CD4-positive, alpha-beta T cell treated with Interleukin-4 for 1 hour (primary cell): ENCODE results near the gene STX7.
A peak's percentile ranks its signal among the peaks of the same experiment; 100 is the strongest.

ENCODE experiments used
- DNase-seq, 2 donors: peaks; one replicate each; pipeline ENCODE4 v3.0.0-alpha.2; 2020 to 2022

Gene STX7

DNA sequence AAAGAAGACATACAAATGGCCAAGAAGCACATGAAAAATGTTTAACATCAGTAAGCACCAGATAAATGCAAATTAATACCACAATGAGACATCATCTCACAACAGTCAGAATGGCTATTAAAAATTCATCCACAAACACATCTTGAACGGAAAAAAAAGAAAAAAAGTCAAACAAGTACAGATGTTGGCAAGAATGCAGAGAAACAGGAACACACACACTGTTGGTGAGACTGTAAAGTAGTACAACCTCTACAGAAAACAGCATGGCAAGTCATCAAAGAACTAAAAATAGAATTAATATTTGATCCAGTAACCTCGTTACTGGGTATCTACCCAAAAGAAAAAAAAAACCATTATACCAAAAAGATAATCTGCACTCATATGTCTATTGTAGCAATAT is 6.5 kb downstream of the STX7 start:
- no peak for DNase-seq

DNA sequence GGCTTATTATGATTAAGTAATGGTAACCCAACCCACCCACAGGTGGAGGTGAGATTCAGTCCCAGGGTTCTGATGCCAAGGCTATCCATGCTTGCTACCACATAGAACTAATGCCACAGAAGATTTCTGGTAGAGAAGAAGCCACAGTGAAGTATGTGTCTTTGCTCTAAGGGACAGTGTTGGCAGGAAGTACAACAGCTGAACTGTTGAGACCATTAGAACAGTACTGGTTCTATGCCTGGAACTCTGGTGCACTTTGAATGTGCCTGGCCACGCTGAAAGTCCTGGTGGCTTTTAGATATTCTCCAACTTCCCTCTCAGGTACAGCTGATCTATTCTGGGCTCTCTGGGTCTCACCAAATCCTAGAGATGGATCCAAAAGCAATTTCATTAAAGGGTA is 7.8 kb downstream of the STX7 start:
- no peak for DNase-seq

DNA sequence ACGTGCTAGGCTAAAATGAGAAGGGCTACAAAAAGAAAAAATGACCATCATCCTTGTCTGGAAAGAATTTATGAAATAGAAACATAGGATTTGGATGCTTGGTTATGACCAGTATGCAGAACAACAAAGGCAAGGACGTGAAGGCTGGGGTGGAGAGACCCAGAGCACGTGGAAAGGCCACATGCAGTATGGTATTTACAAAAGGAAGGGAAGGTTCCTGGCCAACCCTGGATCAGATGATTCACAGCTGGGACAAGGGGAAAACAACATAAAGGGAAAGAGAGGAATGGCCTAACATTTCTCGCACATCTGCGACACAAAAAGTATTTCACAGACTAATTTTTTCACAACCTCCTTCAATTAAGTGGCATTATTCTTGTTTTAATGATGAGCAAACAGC is 8.2 kb downstream of the STX7 start:
- no peak for DNase-seq

DNA sequence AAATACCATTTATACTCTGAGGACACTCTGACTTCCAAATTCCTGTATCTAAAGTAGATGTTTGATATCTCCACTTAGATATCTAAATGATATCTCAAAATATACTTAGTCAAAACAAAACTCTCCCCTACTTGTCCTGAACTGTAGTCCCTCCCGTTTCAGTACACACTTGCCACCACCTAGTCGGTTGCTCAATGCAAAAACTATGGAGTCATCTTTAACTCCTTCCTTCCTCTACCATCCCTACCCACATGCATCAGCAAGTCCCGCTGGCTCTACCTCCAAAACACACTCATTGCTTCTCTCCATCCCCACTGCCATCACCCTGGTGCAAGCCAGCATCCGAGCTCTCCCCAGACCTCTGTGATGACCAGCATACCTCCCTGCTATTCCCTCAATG is 13.2 kb downstream of the STX7 start:
- no peak for DNase-seq

DNA sequence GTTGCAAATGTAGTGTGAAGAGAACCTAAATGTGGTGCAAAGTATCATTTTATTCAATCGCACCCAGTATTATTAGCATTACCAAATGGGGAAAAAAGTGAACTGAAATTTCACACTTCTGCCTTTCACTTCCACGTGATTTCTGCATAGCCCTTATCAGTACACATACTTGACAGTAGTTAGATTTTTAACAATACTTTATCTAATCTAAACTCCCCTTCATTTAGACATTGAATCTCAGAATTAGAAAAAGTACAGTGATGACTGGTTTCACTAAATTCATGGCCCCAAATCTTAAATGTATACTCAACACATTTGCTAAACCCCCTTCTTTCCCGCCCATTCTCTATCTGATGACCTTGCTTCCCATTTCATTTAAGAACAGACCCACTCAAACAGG is 14.3 kb downstream of the STX7 start:
- DNase-seq, result no peak

DNA sequence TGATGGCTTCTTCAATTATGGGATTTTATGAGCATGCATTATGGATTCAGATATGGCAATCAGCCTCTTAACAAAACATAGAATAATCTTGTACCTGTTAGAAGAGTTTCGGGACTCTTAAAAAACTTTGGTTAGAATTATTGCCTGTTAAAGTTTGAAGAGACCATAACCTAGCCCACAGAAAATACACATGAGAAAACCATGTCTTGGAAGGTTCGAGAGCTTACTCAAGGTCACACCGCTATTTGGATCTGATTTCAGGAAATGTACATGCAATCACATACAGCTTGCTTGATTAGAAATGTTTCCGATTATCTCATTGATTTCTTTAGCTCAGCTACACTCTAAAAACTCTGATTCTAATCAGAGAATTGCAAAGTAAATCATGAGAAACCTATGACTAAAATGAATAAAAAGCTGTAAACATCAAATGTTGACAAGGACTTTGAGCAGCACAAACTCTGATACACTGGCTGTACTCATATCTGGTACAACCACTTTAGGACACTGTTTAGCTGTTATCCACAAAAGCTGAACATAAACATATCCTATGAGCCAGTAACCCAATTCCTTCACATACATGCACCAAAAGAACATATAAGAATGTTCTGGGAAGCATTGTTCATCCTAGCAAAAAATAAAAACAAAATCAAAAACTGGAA is 16.3 kb downstream of the STX7 start:
- DNase-seq, result no peak

DNA sequence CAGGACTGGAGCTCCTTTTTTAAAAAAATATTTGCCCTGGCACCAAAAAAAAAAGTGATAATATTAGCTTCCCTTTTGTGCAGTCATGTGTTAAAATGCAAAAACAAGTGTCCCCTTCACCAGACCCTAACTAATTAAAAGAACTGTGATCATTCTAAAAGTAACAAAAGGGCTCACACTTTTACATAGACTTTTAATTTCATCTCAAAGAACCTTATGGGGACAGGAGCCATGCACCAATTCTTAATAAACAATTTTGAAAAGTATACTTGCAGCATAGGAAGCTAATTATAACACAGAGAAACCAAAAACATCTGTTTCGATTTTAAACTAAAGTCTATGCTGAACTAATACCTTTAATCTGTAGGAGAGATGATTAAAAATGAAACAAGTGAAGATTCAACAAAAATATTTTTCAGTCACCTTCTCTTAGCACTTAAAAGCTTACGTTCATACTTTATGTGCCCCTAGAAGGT is 17.3 kb downstream of the STX7 start:
- no peak for DNase-seq

DNA sequence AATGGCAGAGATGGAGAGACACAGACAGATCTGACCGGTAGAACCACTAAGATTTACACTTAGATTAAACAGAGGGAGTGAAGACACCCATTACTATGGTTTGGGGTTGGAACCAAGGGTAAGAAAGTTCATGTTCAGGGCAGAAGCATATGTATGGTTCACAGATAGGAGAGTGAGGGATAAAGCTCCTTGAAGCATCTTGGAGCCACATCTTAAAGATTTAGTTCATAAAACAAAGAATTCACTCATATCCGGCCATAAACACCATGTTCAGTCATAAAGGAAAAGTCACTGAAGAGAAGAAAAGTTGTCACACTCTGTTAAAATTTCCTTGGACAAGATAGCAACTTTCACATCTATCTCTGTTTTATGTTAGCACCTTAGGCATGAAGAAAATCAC is 18.0 kb downstream of the STX7 start:
- no peak for DNase-seq

DNA sequence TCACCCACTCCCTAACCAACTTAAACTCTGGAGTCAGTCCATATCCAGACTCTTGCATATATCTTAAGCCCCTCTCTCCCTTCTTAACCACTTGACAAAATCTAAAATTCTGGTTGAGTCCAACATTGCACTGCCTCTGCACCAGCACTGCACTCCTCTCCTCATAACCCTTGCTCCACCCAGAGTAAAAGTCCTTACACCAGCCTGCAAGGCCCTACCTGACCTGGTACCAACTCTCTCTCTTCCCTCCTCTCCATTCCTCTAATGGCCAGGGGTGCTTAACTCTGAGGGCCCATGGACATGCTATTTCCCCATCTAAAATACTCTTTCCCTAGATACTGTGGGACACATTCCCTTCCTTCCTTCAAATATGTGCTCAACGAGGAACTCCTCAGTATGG is 21.0 kb downstream of the STX7 start:
- no peak for DNase-seq

DNA sequence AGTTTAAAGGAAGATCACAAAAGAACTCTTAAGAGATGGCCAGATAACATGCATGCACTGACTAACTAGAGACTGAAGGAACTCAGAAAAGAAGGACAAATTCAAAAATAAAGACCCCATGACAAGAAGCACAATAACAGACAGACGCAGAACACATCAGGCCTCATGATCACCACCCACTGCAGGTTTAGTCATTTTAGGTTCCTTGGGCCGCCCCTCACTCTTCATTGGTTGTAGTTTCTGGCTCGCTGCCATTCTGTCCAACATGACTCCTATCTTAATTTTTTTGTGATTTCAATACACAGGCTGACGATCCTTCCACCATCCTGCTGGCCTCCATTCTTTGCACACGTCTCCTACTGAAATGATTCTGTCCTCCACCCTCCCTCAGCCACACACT is 21.6 kb downstream of the STX7 start:
- DNase-seq, result no peak

DNA sequence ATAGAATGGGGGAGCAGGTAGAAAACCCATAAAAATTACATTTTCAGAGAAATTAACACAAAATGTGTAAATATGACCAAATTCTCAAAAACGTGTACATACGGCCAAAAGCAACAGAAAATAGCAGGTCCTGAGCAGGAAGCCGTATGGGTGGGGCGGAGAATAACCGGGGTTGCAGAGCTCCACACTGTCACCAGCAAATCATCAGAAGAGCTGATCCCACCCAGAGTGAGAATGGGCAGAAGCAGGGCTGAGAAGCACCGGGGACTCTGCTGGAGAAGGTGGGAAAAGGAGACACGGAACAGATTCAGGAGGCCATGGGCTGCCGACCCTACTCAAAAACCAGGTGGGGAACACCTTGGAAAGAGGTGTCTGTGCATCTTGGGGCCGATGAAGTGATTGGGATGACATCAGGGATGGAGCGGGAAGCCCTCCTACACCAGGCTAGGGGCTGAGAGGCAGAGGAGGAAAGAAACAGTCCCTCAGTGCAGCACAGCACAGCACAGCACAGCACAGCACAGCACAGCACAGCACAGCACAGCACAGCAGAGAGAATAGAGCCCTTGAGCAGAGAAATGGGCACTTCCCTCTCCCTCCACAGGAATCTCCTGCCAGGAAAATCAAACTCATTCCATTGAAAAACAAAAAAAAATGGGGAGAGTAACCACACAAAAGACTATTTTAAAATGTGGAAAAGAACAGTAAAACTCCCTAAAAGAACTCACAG is 22.3 kb downstream of the STX7 start:
- no peak for DNase-seq

DNA sequence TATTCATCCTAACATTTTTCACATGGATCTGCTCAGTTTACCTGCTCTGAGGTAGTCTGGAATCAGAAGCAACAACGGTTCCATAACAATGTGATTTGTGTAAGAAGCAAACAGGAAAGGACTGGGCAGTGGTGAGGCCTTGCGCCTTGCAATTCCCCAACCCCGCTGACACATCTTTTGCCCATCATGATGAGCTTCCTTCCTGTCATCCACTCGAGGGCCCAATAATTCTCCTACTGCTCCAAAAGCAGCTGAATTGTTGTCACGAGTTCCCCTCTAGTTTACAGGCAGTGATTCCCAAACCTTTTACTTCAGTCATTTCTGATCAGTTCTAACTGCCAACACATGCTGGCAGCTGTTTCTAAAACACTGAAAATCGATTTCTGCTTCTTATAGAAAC is 22.9 kb downstream of the STX7 start:
- DNase-seq, result no peak

DNA sequence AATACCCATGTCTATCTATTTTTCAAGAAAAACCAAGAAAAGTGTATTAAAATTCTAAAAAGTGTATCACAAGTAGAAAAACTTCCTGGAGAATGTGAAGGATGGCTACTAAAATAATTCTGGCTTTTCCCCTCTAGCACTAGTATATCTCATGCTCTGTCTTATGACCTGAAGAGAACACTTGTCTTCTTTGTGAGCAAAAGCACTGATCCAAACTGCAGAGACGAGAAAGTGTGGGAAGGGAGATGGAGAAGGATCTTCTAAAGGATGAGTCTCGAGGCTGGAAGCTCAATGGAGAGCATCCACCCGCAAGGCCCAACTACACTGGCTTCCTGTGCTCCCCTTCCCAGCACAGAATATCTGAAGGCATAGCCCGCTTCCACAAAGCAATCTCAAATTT is 23.5 kb downstream of the STX7 start:
- DNase-seq, result no peak

DNA sequence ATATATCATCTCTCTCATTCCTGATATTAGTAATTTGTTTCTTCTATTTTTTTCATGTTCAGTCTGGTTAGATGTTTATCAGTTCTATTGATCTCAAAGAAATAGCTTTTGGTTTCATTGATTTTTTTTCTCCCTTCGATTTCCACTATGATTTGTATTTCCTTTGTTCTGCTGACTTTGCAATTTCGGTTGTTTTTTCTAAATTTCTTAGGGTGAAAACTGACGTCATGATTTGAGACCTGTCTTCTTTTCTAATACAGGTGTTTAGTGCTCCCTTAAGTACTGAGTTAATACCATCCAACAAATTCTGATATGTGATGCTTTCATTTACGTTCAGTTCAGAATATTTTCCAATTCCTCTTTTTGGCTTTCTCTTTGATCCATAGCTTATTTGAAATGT is 25.2 kb downstream of the STX7 start:
- DNase-seq, result peak in 1 of 2 donors; percentile 14

DNA sequence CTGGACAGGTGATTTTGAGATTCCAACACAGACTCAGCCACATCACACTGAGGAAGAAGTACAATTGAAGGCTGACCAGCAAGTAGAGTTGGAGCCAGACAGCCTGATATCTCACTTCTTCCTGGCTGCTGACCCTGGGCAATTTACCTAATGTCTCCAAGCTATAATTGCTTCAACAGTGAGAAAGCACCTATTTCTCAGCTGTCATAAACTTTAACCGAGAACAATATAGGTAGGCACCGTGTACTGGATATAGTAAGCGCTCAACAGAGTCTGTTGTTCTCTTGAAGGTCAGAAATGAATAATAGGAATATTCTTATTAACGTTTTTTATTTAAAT is 28.3 kb downstream of the STX7 start:
- DNase-seq, result no peak

DNA sequence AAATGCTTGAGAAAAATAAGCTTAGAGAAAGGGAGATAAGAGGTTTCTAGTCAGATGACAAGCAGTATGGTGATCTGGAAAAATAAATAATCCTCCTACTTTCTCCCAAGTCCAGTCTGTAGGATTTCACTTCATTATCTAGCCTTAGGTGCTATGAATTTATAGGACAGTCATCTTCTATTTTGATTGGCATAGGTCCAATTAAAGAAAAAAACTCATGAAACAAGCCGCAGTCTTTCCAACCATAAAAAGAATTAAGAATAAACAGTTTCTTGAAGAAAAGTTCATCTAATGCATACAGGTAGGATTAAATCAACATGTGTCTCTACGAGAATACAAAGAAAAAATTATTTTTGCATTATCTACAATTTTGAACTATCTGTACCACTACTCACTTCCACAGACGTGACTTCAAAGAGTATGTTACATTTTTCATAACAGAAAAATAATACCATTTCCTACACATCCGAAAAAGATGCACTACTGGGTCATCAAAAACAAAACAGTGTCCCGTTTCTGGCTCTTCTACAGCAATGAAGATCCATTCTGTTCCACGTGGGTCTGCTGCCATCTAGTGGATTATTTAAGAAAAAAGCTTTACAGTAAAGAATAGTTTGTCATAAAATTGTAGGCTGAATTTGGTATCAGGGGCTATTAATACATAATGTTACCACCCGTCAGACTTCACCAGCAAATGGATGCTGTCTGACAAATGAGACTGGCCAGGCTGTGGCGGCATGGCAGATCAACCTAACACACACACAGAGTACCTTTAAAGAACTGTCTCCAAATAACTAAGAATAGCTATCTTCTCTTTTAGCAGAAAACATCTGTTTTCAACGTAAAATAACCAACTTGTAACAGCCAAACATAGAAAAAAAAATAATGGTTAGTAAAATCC is 28.9 kb downstream of the STX7 start:
- peak; percentile 34 to 73 for DNase-seq

DNA sequence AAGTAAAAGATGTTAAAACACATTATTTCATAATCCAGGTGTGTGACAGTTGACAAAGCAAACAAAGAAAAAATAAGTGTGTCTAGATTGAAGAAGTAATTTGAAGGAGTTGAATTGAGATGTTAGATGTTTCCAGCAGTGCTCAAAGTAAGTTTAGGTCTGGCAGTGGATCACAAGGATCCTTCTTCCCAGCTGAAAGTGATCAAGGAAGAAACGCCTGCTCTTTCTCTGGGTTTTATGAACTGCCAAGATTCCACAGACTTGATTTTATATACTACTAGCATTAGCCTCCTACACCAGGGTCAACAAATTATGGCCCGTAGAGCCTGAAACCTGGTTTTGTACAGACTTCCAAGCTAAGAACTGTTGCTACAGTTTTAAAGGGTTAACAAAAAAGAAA is 30.3 kb downstream of the STX7 start:
- no peak for DNase-seq

DNA sequence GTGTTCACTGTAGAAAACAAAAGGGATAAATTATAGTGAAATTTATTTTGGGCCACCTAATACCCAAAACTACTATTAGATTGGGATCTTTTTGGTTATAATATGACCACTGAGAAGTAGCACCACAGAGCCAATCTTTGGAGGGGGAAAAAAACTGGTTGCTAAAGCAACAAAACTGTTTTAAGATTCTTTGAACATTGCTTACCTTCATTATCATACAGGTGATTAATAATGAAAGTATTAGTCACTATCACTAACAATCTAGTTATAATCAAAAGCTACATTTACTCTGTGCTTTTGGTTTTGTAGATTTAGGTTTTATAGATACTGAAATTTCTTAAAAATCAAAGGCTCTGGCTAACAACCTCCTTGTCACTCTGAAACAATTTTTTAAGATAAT is 31.7 kb downstream of the STX7 start:
- no peak for DNase-seq

DNA sequence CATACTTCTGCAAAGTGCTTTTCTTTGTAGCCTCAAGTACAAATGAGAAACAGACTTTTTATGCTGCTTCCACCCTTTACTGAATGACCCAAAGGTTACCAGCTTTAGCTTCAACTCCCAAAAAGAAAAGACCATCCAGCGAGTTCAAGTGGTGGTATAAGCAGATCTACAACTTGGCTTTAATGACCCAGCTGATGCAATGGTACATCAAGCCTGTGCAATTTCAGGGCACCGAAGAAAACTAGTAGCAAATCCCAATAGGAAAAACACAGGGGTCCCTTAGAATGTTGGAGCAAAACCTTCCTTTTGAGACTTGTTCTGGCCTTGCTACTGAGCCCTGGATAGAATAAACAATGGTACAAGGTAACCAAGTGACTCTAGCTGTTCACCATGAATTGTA is 33.8 kb downstream of the STX7 start:
- no peak for DNase-seq

DNA sequence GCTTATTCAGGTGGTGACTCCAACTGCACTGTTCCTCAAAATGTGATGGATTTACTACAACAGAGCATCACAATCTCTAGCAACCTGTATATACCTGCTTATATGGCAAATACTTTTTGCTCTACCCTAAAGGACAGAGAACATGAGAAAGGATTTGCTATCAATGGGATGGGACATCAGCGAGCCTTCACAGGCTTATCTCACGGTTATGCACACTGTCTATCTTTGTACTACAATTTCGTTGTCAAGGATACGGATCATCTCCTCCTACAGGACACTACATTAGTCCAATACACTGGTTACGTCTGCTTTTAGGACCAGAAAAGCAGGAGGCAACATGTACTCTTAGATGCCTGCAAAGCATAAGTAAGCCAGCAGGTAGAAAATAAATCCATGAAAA is 34.2 kb downstream of the STX7 start:
- DNase-seq, result no peak

DNA sequence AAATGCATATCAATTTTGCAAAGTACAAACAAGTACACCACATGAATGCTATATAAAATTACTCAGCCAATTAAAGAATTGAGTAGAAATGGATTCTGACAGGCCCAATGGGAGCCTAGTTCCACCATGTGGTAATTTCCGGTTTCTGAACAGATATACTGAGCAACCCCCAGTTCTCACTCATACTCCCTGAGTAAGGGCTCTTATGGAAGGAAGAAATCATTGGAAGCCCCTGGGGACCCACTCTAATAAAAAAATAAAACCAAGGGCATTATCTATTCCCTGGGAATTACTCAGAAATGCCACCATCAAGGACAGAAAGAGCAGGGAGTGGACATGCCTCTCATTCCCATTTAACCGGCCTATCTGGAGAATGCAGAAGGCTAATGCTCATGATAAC is 34.6 kb downstream of the STX7 start:
- DNase-seq, result no peak

DNA sequence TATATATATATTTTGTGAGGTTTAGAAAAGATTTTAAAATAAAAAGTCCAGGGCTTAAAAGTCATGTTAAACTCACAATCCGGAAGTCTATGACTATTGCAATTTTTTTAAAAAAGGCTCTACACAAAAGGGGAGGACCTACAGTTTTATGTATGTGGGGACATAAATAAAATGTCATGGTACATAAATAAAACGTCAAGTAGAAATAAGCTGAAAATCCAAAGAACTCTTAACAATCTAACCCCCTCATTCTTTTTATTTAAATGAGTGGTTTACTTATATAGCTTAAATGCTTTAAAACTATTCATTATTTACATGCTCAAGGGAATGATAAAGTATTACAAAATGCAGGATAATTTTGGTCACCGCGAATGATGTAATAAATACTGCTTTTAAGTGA is 36.2 kb downstream of the STX7 start:
- no peak for DNase-seq

DNA sequence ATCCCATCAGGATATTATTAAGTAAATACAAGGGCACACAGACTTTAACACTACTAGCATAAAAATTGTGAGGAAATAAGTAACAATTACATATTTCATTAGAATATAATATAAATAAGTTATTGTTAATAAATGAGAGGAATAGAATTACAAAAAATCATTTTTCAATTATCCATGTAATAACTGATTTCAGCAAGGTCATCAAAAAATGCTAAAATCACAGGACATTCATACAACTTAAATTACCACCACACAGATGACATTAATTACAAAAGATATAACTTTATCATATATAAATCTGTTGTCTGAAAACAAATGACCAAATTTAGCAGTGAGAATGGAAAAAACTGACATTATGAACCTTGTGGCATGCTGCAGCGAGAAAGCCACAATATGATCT is 37.0 kb downstream of the STX7 start:
- no peak for DNase-seq

DNA sequence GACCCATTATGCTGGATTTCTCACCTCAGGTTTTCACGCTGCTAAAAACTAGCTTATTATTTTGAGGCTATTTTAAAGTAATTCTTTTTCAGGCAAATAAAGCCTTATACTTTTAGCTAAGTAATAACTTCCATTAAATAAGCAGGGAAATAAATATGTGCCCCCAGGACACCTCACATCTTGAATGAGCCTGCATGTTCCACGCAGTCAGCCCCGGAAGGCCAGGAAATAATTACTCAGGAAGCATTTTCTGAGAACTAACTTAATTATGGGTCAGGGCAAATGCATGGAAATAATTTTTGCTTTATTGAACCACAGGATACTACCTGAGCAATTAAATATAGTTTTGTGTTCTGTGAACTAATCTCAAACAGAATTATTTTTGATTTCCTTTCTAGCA is 41.1 kb downstream of the STX7 start:
- DNase-seq, result no peak
